HTR-8/SVneo (cell line): Measurements from ENCODE around the gene KLF16.
"Not testable (repeated sequence)": the region's sequence is repeated elsewhere in the genome, so short reads cannot be mapped to it uniquely, and the experiment has no call there.

ENCODE experiments used
- DNase-seq: peaks from one replicate; pipeline ENCODE4 v3.0.0; 2011; ENCODE audit warnings: low spot score, mixed read lengths; ENCODE audit not compliant: insufficient read length
- FAIRE-seq: peaks from 2 replicates; lab custom pipeline; 2011; peaks lifted over from hg19 to GRCh38; lab: Jason Lieb, UNC

The KLF16 gene

DNA sequence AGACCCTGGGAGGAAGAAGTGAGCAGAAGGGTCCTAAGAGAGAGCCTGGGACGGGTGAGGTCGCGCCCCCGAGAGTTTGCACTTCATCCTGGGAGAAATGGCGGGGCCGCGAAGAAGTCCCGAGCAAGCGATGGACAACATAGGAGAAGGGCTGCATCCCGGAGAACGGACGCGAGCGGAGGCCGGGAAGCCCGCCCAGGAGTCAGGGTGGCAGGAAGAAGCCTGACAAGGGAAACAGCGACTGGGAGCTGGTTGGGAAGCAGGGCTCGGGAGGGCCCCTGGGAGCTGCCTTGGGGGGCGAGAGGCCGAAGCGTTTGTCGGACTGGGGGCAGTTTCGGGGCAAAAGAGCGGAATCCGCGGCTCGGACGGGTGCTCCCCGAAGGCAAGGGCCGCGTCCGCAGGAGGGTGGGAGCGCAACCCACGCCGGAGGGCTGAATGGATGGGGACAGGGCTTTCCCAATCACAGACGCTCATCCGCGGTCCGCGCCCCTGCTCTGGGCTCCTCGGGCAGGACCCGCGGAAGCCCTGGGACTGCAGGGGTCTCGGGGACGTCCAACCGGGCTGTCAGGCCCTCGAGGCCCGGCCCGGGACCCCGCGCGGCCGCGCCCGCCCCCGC, 21.4 kb upstream of the KLF16 start:
- FAIRE-seq: no peak
- no peak for DNase-seq

DNA sequence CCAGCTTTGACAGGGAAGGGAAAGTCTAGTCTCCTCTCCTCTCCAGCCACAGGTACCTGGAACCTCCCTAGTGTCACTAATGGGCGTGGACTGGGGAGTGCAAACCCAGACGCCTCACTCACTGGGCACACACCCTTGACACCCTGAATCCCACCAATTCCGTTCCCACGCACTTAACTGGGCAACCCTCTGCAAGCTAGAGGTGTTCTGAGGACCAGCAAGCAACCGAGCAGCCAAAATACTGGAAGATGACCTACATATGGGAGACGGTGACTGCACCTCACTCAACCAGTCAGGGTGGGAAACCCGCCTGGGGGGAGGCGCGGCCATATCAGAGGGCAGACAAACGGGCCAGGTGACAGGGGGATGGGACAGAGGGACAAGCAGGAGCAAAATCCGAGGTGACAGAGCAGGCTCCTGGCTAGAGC, 20.9 kb upstream of the KLF16 start:
- no peak for FAIRE-seq
- no peak for DNase-seq

DNA sequence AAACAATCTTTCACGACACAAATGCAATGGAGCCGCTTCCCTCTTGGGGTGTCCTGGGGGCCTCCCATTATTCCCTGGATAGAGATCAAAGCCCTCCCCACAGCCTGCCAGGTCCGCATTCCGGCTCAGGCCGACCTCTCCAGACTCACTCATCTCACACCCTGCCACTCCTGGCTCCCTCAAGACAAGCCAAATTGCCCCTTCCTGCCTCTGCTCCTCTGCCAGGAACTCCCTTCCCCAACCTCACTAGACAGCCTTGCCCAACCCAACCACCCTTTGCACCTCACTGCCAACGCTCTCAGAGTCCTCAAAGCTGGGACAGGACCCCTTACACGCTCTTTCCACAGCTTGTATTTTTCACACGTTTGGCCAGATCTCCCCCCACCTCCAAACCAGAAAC, 20.4 kb upstream of the KLF16 start:
- FAIRE-seq: no peak

DNA sequence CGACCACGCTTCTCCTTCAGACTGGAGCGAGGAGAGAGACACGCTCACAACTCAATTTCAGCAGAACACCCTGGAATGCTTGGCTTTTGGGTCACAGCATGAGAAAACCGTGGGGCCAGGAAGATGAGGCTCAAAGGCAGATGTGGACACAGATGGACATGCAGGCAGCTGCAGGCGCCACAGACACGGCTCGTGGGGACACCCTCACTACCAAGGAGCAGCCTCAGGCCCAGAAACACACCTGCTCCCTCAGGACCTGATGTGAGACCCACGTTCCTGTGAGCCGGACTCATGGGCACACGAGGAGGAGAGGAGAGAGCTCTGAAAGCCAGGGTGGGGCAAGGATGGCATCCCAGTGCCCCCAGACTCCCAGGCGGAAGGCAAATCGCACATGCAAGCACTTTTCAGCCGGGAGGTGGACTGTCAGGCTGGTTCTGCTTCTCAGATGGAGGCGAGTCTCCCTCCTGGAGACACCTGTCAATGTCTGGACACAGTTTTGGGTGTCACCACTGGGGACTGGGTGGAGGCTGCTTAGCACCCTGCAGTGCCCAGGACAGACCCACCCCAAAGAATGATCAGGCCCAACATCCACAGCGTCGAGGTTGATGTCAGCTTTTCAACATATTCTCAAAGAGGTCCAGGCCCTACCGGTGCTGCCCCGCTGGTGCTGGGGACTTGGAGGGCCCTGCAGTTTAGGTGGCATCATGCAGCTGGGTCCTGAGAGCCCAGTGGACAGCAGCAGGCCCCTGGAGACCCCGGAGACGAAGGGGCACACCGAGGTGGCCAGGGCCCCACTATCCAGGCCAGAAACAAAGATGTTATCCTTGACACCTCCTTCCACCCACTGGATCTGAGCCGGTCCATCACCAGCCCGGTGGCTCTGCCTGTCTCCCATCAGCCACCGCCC, 19.7 kb upstream of the KLF16 start:
- DNase-seq (no peak), FAIRE-seq (no peak)

More for the DNA sequence above, 20.4 kb upstream of the KLF16 start:
- DNase-seq: no peak

DNA sequence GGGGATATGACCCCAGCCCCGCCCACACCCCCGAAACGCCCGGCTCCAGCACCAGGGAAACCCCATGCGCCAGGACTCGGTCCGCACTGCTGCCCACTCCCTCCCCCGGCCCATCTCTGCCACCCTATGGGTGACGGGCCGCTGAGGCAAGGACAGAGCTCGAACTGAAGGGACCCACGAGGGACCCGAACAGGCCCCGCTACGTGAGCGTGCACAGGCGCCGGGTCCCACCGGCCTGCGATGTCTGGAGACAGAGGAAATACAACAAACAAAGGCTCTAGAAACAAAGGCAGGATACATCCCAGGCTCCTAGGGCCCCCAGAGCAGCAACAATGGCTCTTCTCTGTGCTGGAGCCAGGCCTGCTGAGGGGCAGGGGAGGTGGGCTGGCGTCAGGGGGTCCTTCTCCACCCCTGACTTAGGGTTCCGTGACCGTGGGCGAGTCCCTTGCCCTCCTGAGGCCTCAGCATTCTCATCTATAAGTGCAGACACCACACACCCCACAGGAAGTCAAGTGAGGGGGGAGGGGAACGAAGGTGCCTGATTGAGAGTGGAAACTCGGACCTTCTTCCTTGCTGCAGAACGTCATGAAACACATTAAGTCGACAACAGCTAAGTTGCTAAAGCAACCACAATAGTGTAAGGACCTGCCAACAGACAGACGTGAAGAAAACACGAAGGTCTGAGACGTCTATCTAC, 18.9 kb upstream of the KLF16 start:
- DNase-seq (no peak), FAIRE-seq (no peak)

DNA sequence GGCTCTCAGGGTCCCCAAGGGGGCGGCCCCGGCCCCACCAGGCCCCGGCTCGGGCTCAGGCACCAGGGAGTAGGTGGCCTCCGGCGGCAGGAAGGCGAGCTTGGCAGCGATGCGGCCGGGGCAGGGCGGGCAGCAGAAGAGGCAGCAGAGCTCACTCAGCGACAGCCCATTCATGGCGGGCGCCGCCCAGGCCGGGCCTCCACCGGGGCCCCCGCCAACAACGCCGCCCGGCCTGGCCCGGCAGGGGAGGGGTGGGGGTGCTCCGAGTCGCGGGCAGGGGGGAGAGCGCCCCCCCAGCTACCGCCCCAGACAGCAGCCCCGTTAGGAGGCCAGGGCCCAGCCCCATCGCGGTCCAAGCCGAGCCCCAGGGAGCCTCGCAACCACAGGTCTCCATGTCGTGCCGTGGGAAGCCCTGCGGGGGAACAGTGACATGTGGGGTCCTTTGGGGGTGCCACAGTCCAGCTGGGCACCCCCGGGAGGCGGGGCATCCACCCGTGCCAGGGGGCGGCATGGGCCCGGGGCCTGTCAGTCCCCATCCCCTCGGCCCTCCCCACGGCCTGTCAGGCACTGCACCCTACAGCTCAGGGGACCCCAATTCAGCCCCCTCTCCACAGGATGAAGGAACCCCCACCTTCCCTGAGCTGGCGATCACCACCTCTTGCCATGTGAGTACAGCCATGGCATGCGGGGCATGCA, 18.2 kb upstream of the KLF16 start:
- not testable (repeated sequence) for FAIRE-seq, DNase-seq

DNA sequence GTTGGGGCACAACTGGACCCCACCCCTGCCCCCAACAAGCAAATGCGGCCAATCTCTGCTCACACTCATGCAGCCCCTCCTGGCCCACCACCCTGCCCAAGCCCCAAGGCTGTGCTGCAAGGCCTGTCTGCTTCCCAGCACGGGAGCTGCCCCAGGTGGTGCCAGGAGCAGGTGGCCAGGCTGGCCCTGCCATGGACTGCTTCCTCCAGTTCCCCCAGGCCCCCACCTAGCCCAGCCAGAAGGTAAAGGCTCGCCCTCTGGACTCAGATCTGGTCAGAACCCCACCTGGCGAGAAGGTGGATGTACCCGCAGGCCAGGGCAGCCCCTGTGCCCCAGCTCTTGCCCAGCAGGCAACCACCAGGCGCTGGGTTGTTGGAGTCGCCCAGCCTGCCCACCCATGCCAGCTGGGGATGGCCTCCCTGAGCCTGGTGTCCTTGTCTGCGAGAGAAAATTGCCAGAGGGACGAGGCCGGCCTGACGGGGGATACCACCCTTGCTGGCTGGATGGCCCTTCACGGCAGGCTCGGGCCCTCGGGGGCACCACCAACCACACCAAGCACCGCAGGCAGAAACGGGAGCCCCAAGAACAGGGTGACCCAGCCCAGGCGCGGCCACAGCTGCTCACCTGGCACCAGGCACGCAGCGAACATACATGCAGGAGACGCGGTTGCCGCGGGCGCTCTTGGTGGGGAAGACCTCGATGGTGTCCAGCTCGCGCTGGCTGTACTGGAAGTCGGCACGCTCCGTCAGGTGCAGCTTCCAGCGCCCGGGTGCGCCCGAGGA, 17.4 kb upstream of the KLF16 start:
- DNase-seq (no peak), FAIRE-seq (no peak)

DNA sequence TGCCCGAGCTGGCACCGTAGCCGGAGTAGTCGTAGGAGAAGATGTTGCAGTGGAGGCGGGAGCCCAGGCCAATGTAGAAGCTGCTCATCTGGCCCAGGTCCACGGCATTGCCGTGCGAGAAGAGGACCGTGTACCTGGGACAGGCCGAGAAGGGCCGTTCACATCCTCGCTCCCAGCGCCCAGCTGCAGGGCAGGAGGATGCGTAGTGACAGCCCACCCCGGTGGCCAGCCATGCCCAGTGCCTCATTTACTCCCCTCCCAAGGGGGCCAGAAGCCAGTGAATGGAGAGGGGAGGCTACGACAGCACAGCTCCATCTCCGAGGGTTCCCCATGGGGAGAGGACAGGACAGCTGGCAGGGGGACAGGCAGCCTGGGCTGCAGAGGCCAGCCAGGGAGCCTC, 16.6 kb upstream of the KLF16 start:
- FAIRE-seq, DNase-seq: not testable (repeated sequence)

DNA sequence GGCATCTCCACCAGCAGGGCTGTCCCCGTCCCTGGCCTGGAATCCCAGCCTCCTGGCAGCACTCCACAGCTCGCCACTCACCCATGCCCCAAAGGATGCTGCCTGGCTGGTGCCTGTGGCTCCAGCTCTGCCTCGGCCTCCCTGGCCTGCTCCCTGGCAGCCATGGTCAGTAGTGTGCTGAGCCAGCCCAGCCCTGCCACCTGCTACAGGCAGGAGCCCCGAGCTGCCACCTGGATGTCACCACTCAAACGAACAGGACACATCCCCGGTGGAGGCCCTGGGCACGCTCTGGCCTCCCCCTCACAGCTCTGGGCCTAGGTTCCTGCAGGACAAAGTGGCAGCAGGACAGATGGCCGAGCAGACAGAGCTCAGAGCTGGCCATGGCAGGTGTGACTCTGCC, 15.2 kb upstream of the KLF16 start:
- not testable (repeated sequence) for FAIRE-seq, DNase-seq

DNA sequence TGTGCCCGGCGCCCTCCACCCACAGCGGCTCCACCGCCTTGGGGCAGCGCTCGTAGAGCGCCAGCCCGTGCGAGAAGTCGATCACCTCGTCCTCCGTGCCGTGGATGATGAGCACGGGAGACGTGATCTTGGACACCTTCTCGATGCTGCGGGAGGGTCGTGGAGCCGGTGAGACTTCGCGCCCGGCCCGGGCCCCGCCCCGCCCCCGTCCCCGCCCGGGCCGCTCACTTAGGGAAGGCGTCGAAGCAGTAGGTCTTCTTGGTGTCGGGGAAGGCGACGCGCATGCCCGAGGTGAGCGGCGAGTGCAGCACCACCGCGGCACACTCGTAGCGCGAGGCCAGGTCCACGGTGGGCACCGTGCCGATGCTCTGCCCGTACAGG, 13.9 kb upstream of the KLF16 start:
- not testable (repeated sequence) for DNase-seq, FAIRE-seq

DNA sequence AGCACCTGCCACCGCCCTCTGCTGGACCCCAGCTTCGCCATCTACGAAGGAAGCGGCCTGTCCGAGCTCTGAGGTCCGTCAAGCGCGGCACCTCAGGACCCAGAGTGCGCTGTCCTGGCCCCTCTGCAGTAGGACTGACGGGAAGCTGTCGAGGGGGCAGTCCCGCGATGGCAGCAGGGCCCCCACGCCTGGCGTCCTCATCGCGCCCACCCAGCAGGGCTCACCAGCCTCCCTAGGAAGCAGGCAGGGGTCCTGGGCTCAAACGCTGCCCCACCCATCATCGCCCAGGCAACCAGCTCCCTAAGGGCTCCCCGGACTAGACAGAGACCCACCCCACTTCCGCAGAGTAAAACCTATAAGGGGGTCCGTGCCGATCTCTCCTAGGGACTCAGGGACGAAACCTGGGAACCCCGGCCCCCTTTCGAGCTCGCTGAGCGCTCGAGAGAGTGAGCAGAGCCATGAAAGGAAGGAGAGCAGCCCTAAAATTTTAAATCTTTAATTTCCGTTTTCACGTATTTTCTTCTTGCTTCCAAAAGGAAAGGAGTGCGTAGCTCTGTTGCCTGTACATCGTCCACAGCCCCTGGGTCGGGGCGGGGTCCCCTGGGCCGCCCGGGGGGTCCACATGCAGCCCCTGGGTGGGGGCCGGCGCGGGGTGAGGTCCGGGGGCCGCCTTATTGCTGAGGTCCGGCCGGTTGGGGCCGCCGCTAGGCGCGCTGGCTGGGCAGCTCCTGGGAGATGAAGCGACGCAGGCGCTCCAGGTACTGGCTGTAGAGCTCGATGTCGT, 13.3 kb upstream of the KLF16 start:
- not testable (repeated sequence) for FAIRE-seq

DNA sequence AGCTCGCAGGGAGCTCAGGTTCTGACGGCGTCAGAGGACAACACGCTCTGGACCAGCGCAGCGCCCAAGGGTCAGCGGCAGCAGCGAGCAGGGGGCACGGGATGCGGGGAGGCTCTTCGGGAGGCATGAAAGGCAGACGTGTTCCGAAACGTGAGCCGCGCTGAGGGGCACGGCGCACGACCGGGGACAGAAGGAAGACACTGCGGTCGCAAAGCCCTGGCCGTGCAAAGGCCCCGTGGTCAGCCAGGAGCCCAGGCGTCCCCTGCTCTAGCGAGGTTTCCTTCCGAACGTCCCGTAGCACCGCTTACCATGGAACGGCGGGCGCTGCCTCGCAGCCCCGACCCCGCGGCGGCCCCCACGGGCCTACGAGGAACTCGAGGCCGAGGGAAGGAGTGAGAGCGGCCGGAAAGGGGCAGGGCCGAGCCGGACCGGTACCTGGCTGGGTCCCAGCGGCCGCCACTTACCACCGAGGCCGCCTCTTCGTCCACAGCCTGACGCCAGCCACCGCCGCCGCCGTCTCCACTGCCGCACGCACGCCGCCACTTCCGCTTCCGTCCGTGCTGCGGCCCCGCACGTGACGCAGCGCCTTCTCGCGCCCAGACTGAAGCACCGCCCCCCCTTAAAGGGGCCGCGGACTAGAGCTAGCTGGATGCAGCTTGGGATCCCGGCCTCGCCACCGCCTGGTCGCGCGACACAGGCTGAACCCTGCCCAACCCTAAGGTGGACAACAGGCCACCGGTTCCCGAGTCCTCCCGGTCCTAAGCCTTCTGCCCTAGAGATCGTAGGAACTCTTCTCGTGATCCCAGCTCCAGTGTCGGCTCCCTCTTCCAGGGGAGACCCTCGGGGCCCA, 12.5 kb upstream of the KLF16 start:
- FAIRE-seq: peak; percentile 95
- peak; percentile 86 for DNase-seq

More for the DNA sequence above, 13.3 kb upstream of the KLF16 start:
- DNase-seq: not testable (repeated sequence)

DNA sequence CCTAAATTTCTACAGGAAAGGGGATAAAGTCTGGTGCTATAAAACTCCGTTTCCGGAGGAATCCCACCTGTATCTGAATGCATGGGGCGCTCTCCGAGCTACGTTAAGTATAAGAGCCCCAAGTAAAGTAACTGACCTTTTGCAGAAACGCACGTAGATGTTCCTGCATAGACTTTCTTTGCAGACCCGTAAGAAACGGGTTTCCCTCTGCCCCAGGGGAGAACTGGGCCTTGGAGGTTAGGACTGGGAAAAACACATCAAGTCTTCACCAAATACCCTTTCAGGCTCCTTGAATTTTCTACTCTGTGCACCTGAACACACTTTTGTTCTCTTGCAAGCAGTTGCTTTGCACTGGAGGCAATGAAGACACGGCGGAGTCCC, 11.9 kb upstream of the KLF16 start:
- not testable (repeated sequence) for DNase-seq

DNA sequence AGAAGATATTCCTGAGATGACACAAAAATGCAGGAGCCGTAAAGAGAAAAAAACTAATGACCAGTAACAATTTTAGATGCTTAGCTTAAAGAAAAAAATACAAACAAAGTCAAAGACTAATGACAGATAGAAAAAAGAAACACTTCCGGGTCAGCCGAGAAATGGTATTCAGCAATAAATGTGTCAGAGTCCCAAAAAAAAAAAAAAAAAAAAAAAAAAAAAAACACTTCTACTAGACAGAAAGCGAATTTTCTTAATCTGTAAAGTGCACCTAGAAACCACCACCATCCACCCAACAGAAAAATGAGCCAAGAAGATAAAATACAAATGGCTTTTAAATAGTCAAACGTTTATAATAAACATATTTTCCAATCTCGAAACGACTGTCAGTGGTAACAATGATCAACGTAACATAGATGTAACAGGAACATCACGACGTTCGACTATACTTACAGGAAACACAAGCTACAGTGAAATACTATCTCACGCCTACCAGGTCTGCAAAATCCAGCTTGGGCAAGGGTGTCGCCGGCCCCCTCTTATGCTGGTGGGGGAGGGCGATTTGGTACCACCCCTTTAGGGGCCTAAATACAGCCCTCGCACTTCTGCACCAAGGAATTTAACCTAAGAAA, 11.3 kb upstream of the KLF16 start:
- no peak for DNase-seq
- peak; percentile 62 for FAIRE-seq

More for the DNA sequence above, 11.9 kb upstream of the KLF16 start:
- not testable (repeated sequence) for FAIRE-seq

DNA sequence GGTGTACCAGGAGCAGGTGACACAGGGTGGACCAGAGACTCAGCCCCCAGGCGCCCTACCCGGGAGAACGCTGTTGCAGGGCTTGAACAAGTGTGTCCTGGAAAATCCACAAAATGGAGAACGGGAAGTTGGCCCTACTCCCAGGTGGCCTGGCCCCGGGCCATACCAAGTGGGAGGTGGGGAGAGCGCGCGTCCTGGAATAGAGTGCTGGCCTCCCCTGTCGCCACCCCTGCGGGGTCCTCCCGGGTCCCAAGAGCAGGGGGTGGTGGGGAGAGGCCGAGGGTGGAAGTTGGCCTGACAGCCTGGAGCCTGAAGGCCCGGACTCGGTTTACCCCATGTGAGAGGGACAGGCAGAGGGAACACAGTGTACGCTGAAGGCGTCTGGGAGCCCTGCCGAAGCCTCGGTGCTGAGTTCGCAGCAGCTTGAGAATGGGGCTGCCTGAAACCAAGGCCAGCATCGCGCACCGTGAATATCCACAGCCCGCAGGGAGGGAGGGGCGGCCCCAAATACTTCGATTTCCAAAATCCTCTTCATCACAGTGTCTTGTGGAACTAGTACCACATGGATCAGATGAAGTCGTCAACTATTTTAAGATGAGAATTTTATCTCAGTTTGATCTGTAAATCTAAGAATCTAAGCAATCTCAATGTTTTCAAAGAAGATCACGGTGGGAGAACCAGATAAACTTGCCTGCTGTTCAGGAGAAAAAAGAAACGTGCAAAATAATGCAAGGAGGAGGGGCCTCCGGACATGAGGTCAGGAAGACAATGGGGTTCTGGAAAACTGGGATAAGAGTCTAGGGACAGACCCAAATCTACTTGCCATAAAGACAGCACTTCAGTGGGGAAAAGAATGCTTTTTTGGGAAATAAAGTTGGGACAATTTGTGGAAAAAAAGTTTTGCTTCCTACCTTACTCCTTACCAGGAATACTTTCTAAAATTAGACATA, 10.4 kb upstream of the KLF16 start:
- FAIRE-seq (no peak), DNase-seq (no peak)

DNA sequence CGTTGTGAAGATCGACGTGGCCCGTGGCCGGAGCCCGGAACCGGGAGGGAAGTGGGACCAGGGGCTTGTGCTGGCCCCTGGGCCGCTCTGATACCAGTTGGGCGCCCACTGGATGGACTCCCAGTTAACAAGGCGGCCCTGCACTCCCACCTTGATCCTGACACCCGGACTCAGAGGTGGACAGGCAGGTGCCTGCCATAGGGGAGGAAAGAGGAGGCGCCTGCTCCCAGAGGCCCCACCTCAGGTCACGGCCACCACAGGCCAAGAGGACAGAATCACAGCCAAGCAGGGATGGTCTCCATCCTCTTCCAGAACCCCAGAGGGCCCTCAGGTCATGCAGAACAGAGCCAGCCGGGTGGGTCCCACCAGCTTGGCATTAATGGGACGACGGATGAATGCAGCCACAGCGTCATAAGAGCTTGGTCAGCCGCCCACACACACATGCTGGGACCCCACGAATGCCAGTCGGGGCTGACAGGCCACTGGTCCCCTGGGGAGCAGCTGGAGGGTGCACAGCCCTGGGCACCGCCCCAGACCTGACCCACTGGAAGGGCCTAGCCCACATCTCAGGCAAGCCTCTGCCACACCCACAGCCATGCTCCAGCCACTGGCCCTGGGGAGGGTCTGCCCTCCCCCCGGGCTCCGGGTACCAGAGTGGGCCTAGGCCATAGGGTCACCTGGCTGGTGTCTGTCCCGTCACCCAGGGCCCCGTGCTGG, 9.6 kb upstream of the KLF16 start:
- FAIRE-seq: no peak
- no peak for DNase-seq
